Activated naive CD8-positive, alpha-beta T cell treated with anti-CD3 and anti-CD28 coated beads, Interleukin-2, amount 50 U/mL, for 24 hours (primary cell): Measurements from ENCODE around the gene SIVA1.
"Not testable (repeated sequence)": the region's sequence is repeated elsewhere in the genome, so short reads cannot be mapped to it uniquely, and the experiment has no call there.

ENCODE experiments used
- ATAC-seq: fragments of 150-1000 bp; cut with Tn5 transposase; one replicate; pipeline ENCODE4 v1.10.0; 2021
- DNase-seq: peaks from one replicate; pipeline ENCODE4 v3.0.0; 2021
- H3K27ac Mint-ChIP-seq: one replicate; pipeline ENCODE4 v1.8.0; 2021; ENCODE audit warnings: mild to moderate bottlenecking, mixed read lengths
- H3K27me3 Mint-ChIP-seq: one replicate; pipeline ENCODE4 v1.8.0; 2021; ENCODE audit warnings: mixed read lengths
- H3K36me3 Mint-ChIP-seq: one replicate; pipeline ENCODE4 v1.8.0; 2021; ENCODE audit warnings: low read depth, mixed read lengths
- H3K4me1 Mint-ChIP-seq: one replicate; pipeline ENCODE4 v1.8.0; 2021; ENCODE audit warnings: mixed read lengths
- H3K4me3 Mint-ChIP-seq: one replicate; pipeline ENCODE4 v1.8.0; 2021; ENCODE audit warnings: mild to moderate bottlenecking, moderate library complexity, mixed read lengths
- H3K9me3 Mint-ChIP-seq: one replicate; pipeline ENCODE4 v1.8.0; 2021; ENCODE audit warnings: mixed read lengths

The SIVA1 gene

DNA sequence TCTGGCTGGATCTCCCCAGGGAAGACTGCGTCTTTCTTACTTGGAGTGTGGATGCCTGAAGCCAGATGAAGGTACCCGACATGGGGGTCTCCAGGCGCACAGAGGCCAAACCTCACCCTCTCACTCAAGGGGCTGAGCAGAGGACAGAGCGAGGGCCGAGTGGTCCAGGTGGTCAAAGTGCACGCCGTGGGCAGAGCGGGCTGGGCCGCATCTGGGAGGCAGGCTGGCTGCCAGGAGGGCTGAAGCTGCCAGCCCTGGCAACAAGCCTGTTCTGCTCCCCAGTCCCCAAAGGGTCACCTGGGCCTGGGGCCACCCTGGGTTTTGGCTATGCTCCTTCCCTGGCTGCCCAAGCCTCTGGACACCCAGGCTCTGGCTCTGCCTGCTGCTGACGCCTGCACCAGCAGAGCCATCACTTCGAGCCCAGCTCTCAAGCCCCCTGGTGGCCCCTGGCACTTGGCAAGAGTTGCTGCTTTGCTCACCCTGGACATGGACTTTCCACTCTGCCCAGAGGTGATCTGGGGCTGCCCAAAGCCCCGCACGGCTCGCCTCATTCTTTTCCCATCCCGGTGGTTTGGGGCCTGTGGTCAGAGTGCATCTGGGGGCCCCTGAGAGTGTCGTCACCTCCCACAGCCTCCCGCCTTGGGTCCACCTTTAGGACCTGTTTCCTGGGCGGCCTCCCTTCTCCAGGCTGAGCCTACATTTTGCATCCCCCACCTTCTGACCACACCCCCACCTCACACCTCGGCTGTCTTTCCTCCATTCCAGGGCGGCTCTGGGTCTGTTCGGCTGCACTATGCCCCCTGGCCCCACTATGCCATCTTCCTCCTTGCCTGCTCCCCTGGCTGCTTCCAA lies 26.1 kb upstream of the SIVA1 start:
- H3K27me3 Mint-ChIP-seq = peaks cover 2% of the 10 kb centered on the region

DNA sequence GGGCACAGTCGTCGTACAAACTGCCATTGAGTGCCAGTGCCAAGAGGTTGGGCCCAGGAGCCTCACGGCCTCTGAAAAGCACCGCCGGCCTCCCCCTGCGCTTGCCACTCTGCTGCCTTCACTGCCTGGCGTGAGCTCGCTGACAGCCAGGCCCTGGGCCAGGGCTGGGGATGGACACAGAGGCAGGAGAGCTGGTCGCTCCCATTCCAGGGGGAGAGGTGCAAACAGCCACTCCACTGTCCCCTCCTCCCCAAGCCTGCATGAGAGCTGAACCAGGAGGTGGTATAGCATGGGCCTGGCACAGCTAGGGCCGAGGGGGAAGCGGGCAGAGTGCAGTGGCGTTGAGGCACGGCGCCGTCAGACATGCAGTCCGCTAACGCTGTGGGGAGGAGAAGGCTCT lies 24.3 kb upstream of the SIVA1 start:
- no peak overlapping the region for H3K27ac Mint-ChIP-seq
- ATAC-seq (no peak), DNase-seq (no peak)
- H3K4me3 Mint-ChIP-seq = no peak overlapping the region
- H3K9me3 Mint-ChIP-seq = no peaks in the 10 kb centered on the region
- no peaks in the 10 kb centered on the region for H3K36me3 Mint-ChIP-seq
- peaks cover 2% of the 10 kb centered on the region for H3K27me3 Mint-ChIP-seq
- no peaks in the 10 kb centered on the region for H3K4me1 Mint-ChIP-seq

More for the DNA sequence above, 26.1 kb upstream of the SIVA1 start:
- ATAC-seq (no peak), DNase-seq (no peak)
- no peaks in the 10 kb centered on the region for H3K9me3 Mint-ChIP-seq
- no peaks in the 10 kb centered on the region for H3K4me1 Mint-ChIP-seq
- no peak overlapping the region for H3K4me3 Mint-ChIP-seq
- no peak overlapping the region for H3K27ac Mint-ChIP-seq
- H3K36me3 Mint-ChIP-seq = no peaks in the 10 kb centered on the region

GRCh38 chr14:104729176-104729834 lies 23.6 kb upstream of the SIVA1 start:
- DNase-seq, H3K27me3 Mint-ChIP-seq, H3K9me3 Mint-ChIP-seq, H3K4me1 Mint-ChIP-seq, H3K27ac Mint-ChIP-seq, ATAC-seq, H3K4me3 Mint-ChIP-seq, H3K36me3 Mint-ChIP-seq: not testable (repeated sequence)

DNA sequence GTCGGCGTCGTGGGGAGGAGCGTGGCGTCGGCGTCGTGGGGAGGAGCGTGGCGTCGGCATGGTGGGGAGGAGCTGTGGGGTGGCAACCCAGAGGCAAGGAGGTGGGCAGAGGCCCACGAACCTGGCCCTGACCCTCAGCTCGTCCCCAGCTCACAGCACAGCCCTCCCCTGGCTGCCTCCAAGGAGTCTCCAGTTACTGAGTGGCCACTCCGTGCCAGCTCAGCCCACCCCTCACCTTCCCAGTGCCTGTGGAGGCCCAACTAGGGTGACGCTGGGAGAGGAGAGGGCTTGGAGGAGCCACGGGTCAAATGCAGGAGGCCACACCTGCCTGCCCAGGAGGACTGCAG lies 23.1 kb upstream of the SIVA1 start:
- ATAC-seq (no peak), DNase-seq (no peak)
- H3K4me1 Mint-ChIP-seq = no peaks in the 10 kb centered on the region
- H3K27ac Mint-ChIP-seq = no peak overlapping the region
- no peaks in the 10 kb centered on the region for H3K9me3 Mint-ChIP-seq
- peaks cover 2% of the 10 kb centered on the region for H3K27me3 Mint-ChIP-seq
- H3K4me3 Mint-ChIP-seq = no peak overlapping the region
- no peaks in the 10 kb centered on the region for H3K36me3 Mint-ChIP-seq

GRCh38 chr14:104730487-104730886 lies 22.5 kb upstream of the SIVA1 start:
- DNase-seq (no peak), ATAC-seq (no peak)
- H3K36me3 Mint-ChIP-seq = no peaks in the 10 kb centered on the region
- H3K9me3 Mint-ChIP-seq = no peaks in the 10 kb centered on the region
- no peak overlapping the region for H3K4me3 Mint-ChIP-seq
- H3K27me3 Mint-ChIP-seq = peaks cover 2% of the 10 kb centered on the region
- H3K27ac Mint-ChIP-seq = no peak overlapping the region
- no peaks in the 10 kb centered on the region for H3K4me1 Mint-ChIP-seq

- H3K36me3 Mint-ChIP-seq = no peaks in the 10 kb centered on the region
- ATAC-seq = peak; percentile 20
- no peaks in the 10 kb centered on the region for H3K9me3 Mint-ChIP-seq
- H3K27ac Mint-ChIP-seq = no peak overlapping the region
- no peak overlapping the region for H3K4me3 Mint-ChIP-seq
- DNase-seq = no peak
- H3K27me3 Mint-ChIP-seq = no peaks in the 10 kb centered on the region
- no peaks in the 10 kb centered on the region for H3K4me1 Mint-ChIP-seq
Observed at GRCh38 chr14:104731320-104732294, 21.3 kb upstream of the SIVA1 start.

DNA sequence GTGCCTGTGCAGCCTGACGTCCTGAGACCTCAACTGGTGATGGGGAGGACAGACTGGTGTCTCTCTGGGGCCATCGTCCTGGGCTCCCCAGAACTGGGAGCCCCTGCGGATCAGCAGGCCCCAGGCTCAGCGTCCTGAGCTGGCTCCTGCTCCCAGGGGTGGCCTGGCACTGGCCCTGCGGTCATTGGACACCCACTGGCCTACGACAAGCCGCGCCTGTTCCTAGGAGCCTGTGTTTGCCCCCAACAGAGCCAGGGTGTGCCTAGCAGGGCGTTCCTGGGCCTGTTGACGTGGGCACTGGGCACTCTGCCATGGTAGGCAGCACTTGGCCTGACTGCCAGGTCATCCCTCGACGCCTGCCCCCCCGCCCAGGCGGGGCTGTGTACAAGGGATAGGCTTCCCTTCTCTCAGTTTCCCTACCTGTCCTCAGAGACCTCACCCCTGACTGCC lies 20.6 kb upstream of the SIVA1 start:
- H3K27me3 Mint-ChIP-seq = no peaks in the 10 kb centered on the region
- no peak overlapping the region for H3K4me3 Mint-ChIP-seq
- no peaks in the 10 kb centered on the region for H3K4me1 Mint-ChIP-seq
- H3K36me3 Mint-ChIP-seq = no peaks in the 10 kb centered on the region
- no peak overlapping the region for H3K27ac Mint-ChIP-seq
- DNase-seq (no peak), ATAC-seq (no peak)
- H3K9me3 Mint-ChIP-seq = no peaks in the 10 kb centered on the region

DNA sequence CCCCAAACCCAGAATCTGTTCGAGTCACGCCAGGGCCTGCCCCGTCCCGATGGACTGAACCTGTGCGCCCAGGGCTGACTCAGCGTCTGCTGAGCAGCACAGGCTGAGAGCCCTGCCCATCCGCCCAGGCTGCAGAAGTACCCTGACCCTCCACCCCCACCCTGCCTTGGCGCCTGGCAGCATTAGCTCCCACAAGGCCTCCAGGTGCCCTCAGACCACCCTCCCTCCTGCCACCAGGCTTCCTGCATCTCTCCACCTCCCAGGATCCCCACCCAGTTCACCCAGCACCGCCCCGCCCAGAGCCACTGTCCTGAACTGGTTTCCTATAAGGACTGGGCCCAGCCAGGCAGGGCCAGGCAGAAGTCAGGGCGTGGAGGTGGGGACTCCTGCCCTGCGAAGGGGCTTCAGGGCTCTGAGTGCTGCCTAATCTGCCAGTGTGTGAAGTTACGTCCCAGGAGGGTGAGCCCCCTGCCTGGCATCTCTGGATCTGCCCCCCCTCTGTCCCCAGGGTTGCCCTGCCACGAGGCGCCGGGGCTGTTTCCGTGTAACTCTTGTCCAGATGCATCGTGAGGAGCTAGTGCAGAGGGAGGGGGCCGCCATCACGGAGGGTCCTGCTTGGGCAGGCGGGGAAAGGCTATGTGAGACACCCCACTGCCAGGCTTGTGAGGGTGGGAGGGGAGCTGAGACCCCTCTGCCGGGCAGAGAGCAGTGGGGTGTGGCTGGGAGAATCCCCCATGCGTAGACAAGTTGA lies 19.8 kb upstream of the SIVA1 start:
- no peak overlapping the region for H3K4me3 Mint-ChIP-seq
- H3K27me3 Mint-ChIP-seq = no peaks in the 10 kb centered on the region
- ATAC-seq (no peak), DNase-seq (no peak)
- H3K9me3 Mint-ChIP-seq = no peaks in the 10 kb centered on the region
- H3K27ac Mint-ChIP-seq = no peak overlapping the region
- no peaks in the 10 kb centered on the region for H3K4me1 Mint-ChIP-seq
- H3K36me3 Mint-ChIP-seq = no peaks in the 10 kb centered on the region

- Mint-ChIP-seq H3K4me3 (no peak overlapping the region), H3K9me3 (no peaks in the 10 kb centered on the region), H3K4me1 (no peaks in the 10 kb centered on the region), H3K27ac (no peak overlapping the region), H3K27me3 (no peaks in the 10 kb centered on the region), H3K36me3 (no peaks in the 10 kb centered on the region)
- no peak for ATAC-seq
- DNase-seq = no peak
Observed at GRCh38 chr14:104734051-104734587, 18.8 kb upstream of the SIVA1 start.

DNA sequence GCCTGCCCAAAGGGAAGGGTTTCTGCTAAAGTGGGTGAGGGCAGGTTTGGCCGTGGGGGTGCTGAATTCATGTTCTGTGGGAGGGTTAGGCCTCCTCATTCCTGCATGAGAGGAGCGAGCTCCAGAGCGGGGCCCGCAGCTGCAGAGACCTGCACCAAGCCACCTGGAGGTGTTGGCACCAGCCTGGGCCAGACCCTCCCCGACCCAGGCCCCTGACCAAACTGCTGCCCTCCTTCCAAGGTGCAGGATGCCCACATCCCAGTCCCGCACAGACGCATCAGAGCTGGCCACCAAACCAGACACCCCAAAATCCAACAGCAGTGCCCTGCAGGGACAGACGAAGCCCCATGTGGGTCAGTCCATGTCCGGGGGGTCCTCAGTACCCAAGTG lies 18.4 kb upstream of the SIVA1 start:
- Mint-ChIP-seq H3K27me3 (no peaks in the 10 kb centered on the region), H3K4me1 (no peaks in the 10 kb centered on the region), H3K9me3 (no peaks in the 10 kb centered on the region), H3K4me3 (no peak overlapping the region), H3K27ac (no peak overlapping the region), H3K36me3 (no peaks in the 10 kb centered on the region)
- ATAC-seq (no peak), DNase-seq (no peak)

GRCh38 chr14:104734991-104735779 lies 17.8 kb upstream of the SIVA1 start:
- no peak for DNase-seq
- Mint-ChIP-seq H3K36me3 (no peaks in the 10 kb centered on the region), H3K27ac (no peak overlapping the region), H3K4me1 (peaks cover 2% of the 10 kb centered on the region), H3K27me3 (no peaks in the 10 kb centered on the region), H3K4me3 (no peak overlapping the region), H3K9me3 (no peaks in the 10 kb centered on the region)
- ATAC-seq = no peak

DNA sequence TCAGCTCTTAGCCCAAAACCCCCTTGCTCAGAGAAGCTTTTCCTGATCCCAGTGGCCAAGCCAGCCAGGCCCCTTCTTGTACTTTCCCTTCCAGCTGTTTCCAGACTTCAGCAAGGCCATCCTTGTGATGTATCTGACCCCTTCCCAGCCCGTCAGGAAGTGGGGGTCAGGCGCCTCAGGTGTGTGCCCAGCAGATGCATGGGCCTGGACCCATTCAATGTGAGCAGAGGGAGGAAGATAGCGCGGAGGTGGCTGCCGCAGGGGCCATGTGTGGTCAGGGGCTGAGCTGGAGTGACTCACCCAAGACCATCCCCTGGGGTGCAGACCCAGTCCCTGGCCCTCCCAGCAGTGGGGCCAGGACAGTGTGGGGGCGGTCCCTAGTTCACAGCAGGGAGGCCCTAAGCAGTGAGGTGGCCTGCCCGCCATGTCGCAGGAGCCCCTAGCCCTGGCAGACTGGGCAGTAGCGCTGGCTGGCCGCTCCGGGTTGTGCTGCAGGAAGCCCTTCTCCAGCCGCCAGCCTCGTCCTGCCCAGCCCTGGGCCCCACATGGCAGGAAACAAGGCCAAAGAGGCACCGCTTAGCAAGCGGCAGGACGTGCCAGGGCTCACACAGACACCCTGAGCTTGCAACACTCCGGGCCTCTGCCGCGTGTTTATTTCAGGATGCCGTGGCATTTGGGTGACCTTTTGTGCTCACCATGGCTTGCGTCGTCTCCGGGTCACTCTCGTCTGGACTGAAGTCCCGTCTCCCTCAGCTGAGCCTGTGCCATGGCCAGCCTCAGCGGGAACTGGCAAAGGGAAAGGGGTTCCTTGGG lies 16.9 kb upstream of the SIVA1 start:
- no peak for DNase-seq
- H3K27ac Mint-ChIP-seq = no peak overlapping the region
- no peak for ATAC-seq
- H3K36me3 Mint-ChIP-seq = no peaks in the 10 kb centered on the region
- no peaks in the 10 kb centered on the region for H3K9me3 Mint-ChIP-seq
- peaks cover 2% of the 10 kb centered on the region for H3K4me1 Mint-ChIP-seq
- no peak overlapping the region for H3K4me3 Mint-ChIP-seq
- H3K27me3 Mint-ChIP-seq = no peaks in the 10 kb centered on the region
